Non-pigmented ciliary epithelial cell (primary cell): Measurements from ENCODE around the gene KIAA0408.

ENCODE experiments used
- DNase-seq: peaks from one replicate; pipeline ENCODE4 v3.0.0-alpha.2; 2010; ENCODE audit warnings: low read depth

Gene KIAA0408

GRCh38 chr6:127459231-127459641 lies at the start of gene KIAA0408:
TSS of gene KIAA0408 (minus strand) at chr6:127459389. CDS start at chr6:127453981, 5,408 bp downstream.
- no peak for DNase-seq

- DNase-seq = no peak
Observed at GRCh38 chr6:127506894-127507293, 47.7 kb upstream of the KIAA0408 start.

GRCh38 chr6:127503022-127503421 lies 43.8 kb upstream of the KIAA0408 start:
- DNase-seq = no peak

GRCh38 chr6:127497410-127497809 lies 38.2 kb upstream of the KIAA0408 start:
- no peak for DNase-seq

GRCh38 chr6:127496471-127496870 lies 37.3 kb upstream of the KIAA0408 start:
- no peak for DNase-seq

- no peak for DNase-seq
Observed at GRCh38 chr6:127494240-127494767, 35.1 kb upstream of the KIAA0408 start.

- no peak for DNase-seq
Observed at GRCh38 chr6:127489248-127489647, 30.1 kb upstream of the KIAA0408 start.

GRCh38 chr6:127486934-127487333 lies 27.7 kb upstream of the KIAA0408 start:
- no peak for DNase-seq

GRCh38 chr6:127484212-127484863 lies 25.1 kb upstream of the KIAA0408 start:
- DNase-seq = no peak

- no peak for DNase-seq
Observed at GRCh38 chr6:127483399-127484055, 24.3 kb upstream of the KIAA0408 start.

GRCh38 chr6:127482325-127482724 lies 23.1 kb upstream of the KIAA0408 start:
- DNase-seq = no peak

- no peak for DNase-seq
Observed at GRCh38 chr6:127481628-127482027, 22.4 kb upstream of the KIAA0408 start.

GRCh38 chr6:127481111-127481510 lies 21.9 kb upstream of the KIAA0408 start:
- no peak for DNase-seq

- DNase-seq = no peak
Observed at GRCh38 chr6:127477658-127478057, 18.5 kb upstream of the KIAA0408 start.

- no peak for DNase-seq
Observed at GRCh38 chr6:127475823-127476176, 16.6 kb upstream of the KIAA0408 start.

- no peak for DNase-seq
Observed at GRCh38 chr6:127475135-127475822, 16.1 kb upstream of the KIAA0408 start.

- DNase-seq = no peak
Observed at GRCh38 chr6:127471379-127472255, 12.4 kb upstream of the KIAA0408 start.

GRCh38 chr6:127468936-127469335 lies 9.7 kb upstream of the KIAA0408 start:
- DNase-seq = no peak

GRCh38 chr6:127466416-127466815 lies 7.2 kb upstream of the KIAA0408 start:
- no peak for DNase-seq

- no peak for DNase-seq
Observed at GRCh38 chr6:127464881-127465459, 5.8 kb upstream of the KIAA0408 start.

GRCh38 chr6:127464161-127464880 lies 5.1 kb upstream of the KIAA0408 start:
- no peak for DNase-seq
